Erythroblast (primary cell): ENCODE measurements around the gene METTL14.

Experiments
- DNase-seq, 2 experiments: peaks; one replicate each; lab custom pipeline; 2025; lab: John Stamatoyannopoulos, UW
- GATA1 ChIP-seq: IDR thresholded peaks from 2 replicates; pipeline ENCODE4 v1.6.1; 2011; ENCODE audit warnings: low read depth, mild to moderate bottlenecking, control low read depth, low read length, moderate library complexity
- POLR2A ChIP-seq: IDR thresholded peaks from 2 replicates; pipeline ENCODE4 v1.6.1; 2011; ENCODE audit warnings: mild to moderate bottlenecking, low read length

Gene METTL14

GRCh38 chr4:118758293-118758692 lies 73.1 kb downstream of the METTL14 start:
- no peak for DNase-seq
- TF ChIP-seq GATA1: no peak
- TF ChIP-seq POLR2A: no peak

GRCh38 chr4:118759481-118759880 lies 74.3 kb downstream of the METTL14 start:
- TF ChIP-seq POLR2A (no peak), GATA1 (no peak)
- no peak for DNase-seq

- TF ChIP-seq POLR2A: no peak
- TF ChIP-seq GATA1: no peak
- DNase-seq: no peak
These were observed 74.9 kb downstream of the METTL14 start for GRCh38 chr4:118760092-118760491.

DNA sequence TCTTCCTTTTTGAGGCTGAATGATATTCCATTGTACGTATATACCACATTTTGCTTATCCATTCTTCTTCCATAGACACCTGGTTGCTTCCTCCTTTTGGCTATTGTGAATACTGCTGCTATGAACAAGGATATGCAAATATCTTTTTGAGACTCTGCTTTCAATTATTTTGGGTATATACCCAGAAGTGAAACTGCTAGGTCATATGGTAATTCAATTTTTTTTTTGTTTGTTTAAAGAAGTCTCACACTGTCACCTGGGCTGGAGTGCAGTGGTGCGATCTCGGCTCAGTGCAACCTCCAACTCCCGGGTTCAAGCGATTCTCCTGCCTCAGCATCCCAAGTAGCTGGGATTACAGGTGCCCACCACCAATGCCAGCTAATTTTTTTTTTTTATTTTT lies 75.3 kb downstream of the METTL14 start:
- TF ChIP-seq GATA1 (no peak), POLR2A (no peak)
- no peak for DNase-seq

GRCh38 chr4:118761397-118762016 lies 76.3 kb downstream of the METTL14 start:
- TF ChIP-seq POLR2A (no peak), GATA1 (no peak)
- no peak for DNase-seq

DNA sequence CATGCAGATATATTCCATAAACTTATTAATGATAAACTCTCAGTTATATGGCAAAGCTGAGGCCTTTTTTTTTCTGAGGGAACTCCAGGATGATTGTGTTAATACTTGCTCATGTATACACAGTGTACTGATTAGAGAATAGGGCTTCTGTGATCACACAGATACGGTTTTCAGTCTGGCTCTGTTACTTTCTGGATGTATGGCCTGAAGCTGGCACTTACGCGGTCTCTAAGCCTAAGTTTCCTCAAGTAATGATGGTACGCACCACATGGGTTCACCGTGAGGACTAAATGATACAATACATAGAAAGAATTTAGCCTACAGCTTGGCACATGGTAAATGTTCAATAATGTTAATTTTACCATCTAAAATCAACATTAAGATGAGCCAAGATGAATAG lies 77.0 kb downstream of the METTL14 start:
- DNase-seq: no peak
- TF ChIP-seq GATA1: no peak
- no peak for TF ChIP-seq POLR2A

DNA sequence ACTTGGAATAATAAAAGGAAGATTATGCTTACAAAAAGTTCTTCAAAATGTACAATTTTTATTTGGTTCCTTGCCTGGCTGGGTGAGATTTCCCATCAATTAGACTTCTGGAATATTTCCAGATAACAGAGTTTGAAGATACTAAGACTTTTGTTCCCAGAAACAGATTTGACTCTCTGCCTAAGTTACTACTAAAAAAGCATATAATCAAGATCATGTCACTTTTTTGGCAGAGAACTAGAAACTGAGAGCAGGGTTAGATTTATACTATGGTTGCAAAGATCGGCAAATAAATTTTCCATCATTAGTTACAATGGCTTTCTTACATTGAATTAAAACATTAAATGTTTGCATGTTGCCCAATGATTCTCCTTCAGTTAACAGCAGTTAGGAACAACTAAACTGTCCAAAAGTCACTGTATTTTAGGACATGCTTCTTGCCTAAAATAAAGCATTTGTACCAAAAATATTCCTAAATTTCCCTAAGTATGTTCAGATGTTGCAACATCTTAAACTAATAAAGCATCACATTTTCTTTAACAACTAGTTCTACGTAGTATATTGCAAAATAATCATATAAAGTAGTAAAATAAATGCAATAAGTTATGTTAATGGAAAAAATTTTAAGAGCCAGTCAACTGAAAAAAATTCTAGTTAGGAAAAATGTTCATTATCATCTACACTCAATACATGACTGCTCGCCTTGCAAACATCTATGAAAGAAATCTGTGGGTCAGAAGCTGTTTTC lies 77.7 kb downstream of the METTL14 start:
- TF ChIP-seq GATA1: no peak
- no peak for TF ChIP-seq POLR2A
- DNase-seq: no peak
